Bronchial epithelial cell (primary cell): ENCODE results near the gene MEI1. TPM values are rescaled to one million over a fixed set of nuclear protein-coding genes. Genes with fewer than 3 reads are reported as not detected.

Source experiments
- DNase-seq: peaks from one replicate; pipeline ENCODE4 v3.0.0-alpha.2; 2010; ENCODE audit warnings: low read depth
- FAIRE-seq: peaks from 2 replicates; lab custom pipeline; 2011; peaks lifted over from hg19 to GRCh38; lab: Jason Lieb, UNC
- H3K27me3 ChIP-seq: 2 replicates; pipeline ENCODE4 v1.5.1; 2011; ENCODE audit warnings: low read length; ENCODE audit not compliant: control insufficient read depth, insufficient read depth
- H3K36me3 ChIP-seq: 2 replicates; pipeline ENCODE4 v1.5.1; 2011; ENCODE audit warnings: low read length; ENCODE audit not compliant: control insufficient read depth, insufficient read depth
- H3K4me3 ChIP-seq: 2 replicates; pipeline ENCODE4 v1.5.1; 2011; ENCODE audit warnings: mild to moderate bottlenecking, low read depth, low read length, control low read depth
- CTCF ChIP-seq: IDR thresholded peaks from 2 replicates; pipeline ENCODE4 v1.5.1; 2011; ENCODE audit warnings: mild to moderate bottlenecking, moderate library complexity, low read length, control low read depth, inconsistent platforms; ENCODE audit not compliant: insufficient read depth, severe bottlenecking
- total RNA-seq: library from RNA; depleted of rRNA; stranded (reverse); fragments of >200 nt; gene quantifications from 2 replicates; pipeline ENCODE4 v1.2.1, GENCODE V29; 2014

Gene MEI1
- total RNA-seq, 1 donor from 2014 or later = not detected

- H3K27me3 ChIP-seq = peaks cover 4% of the 10 kb centered on the region
- TF ChIP-seq CTCF = no peak
- FAIRE-seq = peak; percentile 68
- H3K36me3 ChIP-seq = no peaks in the 10 kb centered on the region
- H3K4me3 ChIP-seq = no peak overlapping the region
- DNase-seq = no peak
These were observed 43.6 kb downstream of the MEI1 start for GRCh38 chr22:41742918-41743317.

GRCh38 chr22:41745968-41746367 is 46.7 kb downstream of the MEI1 start:
- no peaks in the 10 kb centered on the region for H3K36me3 ChIP-seq
- no peak overlapping the region for H3K4me3 ChIP-seq
- DNase-seq (no peak), FAIRE-seq (no peak)
- no peak for TF ChIP-seq CTCF
- peaks cover 6% of the 10 kb centered on the region for H3K27me3 ChIP-seq

DNA sequence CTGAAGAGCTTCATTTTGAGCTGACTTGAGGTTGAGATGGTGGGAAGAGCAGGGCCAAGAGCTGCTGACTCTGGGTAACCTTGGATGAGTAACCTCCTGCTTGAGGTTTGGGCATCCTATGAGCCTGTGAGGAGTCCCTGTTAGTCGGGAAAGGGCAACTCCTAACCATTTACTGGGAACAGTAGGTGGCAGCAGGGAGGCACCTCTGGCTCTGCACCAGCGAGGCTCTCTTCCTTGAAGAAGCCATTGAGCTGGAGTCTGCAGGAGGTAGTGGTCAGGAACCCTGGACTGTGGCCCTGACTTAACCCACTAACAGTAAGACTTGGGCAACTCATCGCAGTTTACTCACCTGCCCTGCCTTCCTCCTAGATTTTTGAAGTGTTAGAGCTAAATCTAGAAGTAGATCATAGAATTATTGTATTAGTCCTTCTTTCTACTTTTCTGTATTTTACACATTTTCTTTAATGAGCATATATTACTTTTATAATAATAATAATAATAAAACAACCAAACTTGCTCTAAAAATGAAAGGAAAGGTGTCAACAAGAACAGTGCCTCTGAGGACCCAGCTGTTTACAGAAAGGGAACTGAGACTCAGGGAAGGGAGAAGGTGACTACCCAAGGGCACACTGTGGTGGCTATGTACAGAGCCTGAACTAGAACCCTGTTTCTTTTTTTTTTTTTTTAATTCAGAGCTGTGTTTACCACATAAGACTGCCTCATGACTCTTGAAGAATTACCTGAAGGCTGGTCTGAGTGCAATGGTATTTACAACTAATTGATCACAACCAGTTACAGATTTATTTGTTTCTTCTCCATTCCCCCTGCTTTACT is 47.5 kb downstream of the MEI1 start:
- H3K4me3 ChIP-seq = no peak overlapping the region
- FAIRE-seq = peak; percentile 43
- H3K27me3 ChIP-seq = peaks cover 6% of the 10 kb centered on the region
- no peaks in the 10 kb centered on the region for H3K36me3 ChIP-seq
- TF ChIP-seq CTCF = peak; percentile 93
- peak; percentile 82 for DNase-seq

DNA sequence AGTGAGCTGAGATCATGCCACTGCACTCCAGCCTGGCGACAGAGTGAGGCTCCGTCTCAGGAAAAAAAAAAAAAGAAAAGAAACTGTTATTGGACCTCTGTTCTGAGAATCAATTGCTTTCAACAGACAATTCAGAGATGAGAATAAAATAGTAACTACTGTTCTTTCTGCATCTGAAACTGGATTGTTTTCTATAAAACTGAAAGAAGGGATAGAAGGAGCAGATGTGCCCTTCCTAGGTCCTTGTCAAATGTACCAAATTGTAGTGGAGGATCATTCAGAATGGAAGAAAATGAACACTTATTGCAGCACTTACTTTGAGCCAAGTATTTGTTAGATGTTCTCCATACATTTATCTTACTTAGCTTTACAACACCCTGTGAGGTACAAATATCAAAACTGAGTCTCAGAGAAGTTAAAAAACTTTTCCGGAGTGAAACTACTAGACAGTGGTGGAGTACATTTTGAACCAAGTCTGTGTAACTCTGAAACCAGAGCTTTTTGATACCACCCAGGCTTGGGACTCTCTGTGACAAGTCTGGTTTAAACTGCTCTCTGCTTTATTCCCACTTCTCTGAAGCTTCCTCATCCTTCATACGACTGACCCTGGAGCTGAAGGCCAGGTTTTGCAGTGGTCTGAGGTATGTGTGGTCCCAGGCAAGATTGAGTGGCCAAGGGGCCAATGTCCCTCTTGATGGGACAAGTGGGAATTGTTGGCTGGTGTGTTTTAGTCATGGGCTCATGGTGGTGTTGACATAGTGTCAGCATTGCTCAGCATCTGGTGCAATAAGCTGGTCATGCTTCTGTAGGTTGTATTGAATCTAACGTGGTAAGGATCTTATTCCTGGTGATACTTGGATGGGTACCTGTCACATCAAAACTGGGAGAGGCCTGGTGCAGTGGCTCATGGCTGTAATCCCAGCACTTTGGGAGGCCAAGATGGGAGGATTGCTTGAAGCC is 53.0 kb downstream of the MEI1 start:
- TF ChIP-seq CTCF = no peak
- FAIRE-seq (peak; percentile 28), DNase-seq (peak; percentile 53)
- no peak overlapping the region for H3K4me3 ChIP-seq
- H3K36me3 ChIP-seq = no peaks in the 10 kb centered on the region
- peaks cover 2% of the 10 kb centered on the region for H3K27me3 ChIP-seq

DNA sequence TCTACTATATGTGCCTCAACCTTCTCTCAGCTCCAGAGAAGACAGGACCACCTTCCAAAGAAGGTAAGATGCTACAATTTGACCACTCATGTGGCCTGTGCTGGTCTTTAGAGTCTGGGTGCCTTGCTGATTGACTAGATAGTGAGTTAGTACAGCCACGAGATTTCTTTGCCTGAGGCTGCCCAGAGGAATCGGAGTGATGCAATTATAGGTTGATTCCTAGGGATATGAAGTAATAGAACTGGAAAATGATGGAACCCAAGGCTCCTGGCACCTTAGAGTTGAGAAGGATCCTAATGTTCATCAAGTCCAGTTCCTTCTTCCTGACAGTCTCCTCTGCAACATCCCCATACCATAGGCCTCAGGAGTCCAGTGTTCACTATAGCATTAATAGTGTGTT is 54.7 kb downstream of the MEI1 start:
- no peak overlapping the region for H3K4me3 ChIP-seq
- peaks cover 2% of the 10 kb centered on the region for H3K27me3 ChIP-seq
- TF ChIP-seq CTCF = no peak
- FAIRE-seq = no peak
- DNase-seq = no peak
- H3K36me3 ChIP-seq = no peaks in the 10 kb centered on the region
